HG03097 (cell line): ENCODE data around the gene MCFD2.

Source experiments
- ATAC-seq: cut with Tn5 transposase; IDR thresholded peaks from one replicate; pipeline ENCODE4 v1.9.1; 2021; ENCODE audit not compliant: unreplicated experiment, low FRiP score

The MCFD2 gene

DNA sequence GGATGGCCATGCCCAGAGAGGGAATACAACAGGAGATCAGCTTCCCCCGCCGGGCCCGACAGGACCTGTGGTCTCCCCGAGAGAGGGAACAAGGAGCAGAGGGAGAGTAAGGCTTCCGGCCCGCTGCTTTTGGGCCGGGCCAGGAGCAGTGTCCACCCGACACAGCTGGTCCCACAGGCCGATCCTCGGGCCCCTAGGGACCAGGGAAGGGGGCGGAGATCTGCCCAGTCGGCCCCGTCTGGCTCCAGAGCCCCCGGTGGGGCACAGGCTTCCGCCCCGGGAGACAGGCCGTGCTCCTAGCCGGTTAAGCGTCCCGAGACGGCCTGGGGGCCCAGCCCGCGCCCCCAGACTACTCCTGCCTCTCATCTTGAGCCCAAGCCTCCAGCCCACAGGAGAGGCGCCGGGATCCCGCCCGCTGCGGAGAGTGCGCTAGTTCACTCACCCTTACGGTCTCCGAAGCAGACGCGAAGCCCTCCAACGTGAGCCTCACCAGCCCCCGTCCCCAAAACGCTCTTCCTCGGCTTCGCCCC, at the start of gene MCFD2:
Gene MCFD2 (minus strand): TSS at position 526 of the 530 bp plus-strand sequence. CDS start 6,635 bp downstream, outside the sequence.
- ATAC-seq = peak; percentile 17

DNA sequence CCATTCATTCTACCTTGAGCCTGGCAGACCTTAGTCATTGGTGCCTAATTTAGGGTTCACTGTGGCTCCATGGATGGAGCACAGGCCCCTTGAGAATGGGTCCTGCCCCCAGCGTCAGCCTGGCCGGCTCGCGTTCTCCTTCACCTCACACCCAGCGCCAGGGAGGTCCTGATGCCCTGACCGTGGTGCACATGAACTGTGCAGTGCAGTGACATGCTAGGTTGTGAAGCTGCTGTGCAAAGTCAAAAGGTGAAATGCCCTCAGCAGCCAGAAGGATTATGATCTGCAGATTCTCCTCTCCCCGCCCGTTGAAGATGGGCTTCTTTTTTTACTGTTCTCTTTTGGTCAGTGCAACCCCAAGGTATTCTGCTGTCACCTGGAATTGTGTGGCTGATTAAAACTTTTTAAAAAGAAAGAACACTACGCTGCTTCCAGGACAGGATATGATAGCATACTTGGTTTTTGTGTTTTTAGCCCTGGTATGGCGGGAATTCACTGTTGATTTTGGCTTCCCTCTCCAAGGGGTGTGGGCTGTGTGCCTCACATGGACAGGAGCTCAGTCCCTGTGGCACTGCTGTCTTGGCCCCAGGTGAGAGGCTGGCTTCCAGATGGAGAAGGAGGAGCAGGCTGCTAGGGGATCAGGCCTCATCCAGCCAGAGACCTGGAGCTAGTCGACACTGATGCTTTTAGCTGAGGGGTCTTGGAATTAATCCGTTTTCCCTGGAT, 49.4 kb upstream of the MCFD2 start:
- ATAC-seq = no peak

DNA sequence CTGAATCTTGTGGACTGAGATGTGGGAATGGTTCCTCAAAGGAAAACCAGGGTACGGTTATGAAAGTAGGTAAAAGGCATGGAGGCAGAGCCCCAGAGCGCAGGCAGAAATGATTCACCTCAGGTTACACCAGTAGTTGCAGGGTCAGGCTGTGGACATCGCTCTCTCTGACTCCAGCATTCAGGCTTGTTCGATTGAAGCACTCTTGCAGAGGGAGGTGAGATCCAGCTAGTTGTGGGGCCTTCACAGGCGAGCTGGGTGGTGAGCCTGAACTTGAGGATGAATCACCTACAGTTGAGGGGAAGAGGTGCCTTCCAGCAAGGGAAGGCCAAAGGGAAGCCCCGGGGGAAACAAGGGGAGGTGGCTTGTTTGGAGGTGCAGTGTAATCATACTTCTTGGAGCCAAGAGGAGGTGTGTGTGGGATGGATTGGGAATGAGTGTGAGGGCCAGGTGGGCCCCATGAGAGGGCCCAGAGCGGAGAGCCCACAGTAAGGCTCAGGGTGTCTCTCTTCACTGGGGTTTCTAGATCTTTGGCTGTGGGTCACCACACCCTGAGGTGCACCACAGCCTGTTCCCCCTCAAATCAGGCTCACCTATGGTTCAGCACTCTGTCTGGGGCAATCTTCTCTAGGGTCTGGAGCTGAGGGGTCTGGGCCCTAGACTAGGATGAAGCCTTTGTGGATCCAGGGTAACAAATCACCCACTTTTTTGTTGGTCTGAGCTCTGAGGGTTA, 48.5 kb upstream of the MCFD2 start:
- no peak for ATAC-seq

DNA sequence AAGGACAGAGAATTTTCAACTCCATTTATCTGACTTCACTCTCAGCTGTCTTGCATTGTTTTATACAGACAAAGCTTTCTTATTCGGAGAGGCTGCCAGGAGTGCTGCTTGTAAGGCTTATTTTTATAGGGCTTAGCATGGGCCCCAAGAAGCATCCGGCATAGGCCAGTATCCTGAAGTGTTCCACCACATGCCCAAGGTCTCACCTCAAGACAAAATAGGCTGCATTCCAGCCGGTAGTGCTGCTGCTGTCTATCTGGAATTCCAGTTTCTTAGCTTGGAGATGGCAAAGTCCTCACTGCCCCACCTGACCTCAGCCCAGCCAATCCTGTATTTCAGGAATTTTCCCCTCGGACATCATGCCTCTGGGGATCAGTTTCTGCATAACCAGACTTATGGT, 47.6 kb upstream of the MCFD2 start:
- no peak for ATAC-seq

DNA sequence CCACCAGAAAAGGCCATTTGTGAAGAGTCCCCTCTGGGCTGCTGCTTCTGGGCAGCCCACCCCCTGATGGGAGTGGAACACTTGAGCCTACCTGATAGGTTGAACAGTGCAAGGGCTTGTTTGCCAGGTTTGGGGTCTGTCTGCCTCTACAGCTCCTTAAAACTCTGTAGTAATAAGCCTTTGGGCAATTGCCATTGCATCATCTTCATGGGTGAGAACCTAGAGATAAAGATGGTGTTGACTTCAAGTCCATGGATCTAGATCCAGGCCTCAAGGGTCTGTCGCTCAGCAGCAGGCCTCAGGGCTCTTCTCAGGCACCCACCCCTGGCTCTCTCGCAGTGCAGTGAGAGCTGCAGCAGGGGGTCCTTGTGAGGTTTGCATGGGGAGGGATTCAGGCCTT, 47.1 kb upstream of the MCFD2 start:
- no peak for ATAC-seq

DNA sequence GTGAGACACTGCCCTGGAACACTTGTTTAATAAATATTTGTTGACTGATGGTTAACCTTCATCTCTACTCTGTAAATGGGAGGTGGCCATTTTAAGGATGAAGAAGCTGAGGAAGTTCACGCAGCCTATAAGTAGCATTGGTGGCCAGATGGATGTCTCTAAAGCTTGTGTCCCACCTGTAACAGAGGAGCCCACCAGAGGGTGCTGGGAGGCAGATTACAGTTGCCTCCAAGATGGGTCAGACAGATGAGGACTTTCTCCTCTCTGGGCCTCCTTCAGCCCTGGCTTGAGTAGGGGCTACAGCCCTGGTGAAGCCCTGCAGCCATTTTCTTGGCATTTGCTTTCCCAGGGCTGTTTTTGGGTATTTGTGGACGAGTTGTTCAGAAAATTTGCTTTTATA, 45.0 kb upstream of the MCFD2 start:
- no peak for ATAC-seq

DNA sequence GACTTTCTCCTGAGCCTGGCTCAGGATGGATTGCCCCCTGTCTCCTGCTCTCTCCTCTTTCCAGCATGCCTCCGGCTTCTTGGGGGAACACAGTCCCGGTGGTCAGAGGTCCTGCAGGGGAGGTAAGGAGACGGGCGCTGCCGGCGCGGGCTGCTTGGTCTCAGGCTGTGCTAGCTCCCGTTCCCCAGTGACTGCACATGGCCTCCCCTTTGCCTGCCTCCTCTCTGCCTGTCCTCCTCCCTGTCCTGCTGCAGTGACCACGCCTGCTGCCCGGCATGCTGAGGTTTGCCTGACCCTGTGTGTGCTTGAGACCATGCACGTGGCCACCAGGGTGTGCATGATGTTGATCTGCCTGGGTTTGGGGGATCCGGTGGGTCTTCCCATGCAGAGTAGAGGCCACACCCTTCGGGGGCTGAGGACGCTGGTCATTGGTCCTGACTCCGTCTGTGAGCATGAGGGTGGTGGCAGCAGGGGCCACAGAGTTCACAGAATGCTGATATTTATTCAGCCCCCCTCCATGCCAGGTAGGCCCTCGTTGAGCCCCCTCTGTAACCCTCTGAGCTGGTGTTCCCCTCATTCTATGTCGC, 42.9 kb upstream of the MCFD2 start:
- no peak for ATAC-seq

DNA sequence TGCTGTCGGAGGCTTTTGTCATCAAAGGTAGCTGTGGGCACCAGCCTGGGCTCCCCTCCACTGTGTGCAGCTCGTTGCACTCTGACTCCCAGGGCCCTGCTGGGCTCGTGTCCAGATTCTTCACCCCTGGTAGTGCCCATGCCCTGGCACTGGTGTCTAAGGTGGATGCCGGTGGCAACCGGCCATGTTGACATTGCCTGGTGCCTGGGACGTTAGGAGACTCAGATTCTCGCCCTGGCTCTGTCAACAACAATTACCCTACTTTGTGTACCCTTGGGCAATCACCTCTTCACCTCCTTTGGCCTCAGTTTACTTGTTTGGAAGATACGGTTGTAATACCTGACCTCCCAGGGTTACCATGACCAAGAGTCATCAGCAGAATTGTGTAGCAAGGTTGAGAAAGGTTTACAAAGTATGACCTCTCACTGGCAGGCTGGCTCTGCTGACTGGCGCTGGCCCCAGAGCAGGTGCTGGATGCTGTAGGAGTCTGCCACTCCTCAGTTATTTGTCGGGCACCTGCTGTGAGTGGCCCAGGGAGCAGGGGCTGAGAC, 41.5 kb upstream of the MCFD2 start:
- ATAC-seq = no peak

DNA sequence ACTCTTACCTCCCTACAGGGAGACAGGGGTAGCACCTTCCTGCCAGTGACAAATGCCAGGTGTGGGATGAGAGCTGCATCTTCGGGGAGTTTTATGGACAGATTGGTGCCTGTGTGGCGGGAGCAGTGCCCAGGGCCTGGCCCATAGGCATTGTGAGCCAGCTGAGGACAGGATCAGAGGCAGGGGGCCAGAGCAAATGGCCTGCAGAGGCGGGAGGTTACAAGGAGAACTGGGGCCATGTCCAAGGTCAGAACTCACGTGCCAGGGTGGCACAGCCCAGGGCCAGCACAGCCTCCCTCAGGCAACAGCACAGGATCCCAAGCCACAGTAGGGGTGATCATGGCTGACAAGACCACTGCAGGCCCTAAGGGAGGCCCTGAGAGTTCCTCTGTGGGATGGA, 40.2 kb upstream of the MCFD2 start:
- no peak for ATAC-seq

DNA sequence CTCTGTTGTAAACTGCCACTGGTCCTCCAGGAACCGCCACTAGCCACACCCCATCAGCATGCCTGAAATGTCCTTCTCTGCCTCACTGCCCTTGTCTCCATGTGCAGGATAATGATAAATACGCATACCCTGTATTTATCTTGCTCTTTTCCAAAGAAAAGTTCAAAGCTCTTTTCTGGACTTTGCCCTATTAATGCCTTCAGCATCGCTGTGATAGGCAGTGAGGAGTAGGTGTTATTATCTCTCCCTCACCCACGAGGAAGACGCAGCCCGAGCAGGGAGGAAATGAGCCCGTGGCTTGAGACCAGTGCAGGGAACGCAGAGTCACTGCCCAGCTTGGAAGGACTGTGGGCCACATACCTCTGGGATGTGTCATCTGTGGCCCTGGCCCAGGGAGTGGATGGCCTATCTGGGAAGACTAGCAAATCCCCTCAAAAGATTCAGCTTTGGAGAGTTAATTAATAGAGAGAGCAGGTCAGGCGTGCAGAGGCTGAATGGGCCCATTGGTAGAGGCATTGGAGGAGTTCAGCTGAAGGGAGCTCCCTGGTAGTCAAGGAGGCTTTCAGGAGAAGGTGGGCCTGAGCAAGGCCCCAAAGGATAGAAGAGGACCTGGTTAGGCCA, 39.5 kb upstream of the MCFD2 start:
- no peak for ATAC-seq

DNA sequence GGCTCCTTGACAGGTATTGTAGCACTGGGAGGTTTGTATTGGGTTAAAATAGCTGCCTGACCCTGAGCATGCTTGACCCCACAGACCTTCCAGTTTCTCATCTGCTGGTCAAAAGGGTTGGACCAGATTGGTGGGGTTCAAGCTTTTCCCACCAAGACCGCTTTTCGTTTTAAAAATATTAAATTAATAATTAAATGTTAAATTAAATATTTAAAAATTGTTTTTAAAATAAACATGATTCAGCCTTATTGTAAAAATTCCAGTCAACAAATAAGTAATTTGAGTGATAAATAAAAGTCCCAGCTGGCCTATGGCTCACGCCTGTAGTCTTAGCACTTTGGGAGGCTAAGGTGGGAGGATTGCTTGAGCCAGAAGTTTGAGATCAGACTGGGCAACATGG, 36.6 kb upstream of the MCFD2 start:
- ATAC-seq = no peak

DNA sequence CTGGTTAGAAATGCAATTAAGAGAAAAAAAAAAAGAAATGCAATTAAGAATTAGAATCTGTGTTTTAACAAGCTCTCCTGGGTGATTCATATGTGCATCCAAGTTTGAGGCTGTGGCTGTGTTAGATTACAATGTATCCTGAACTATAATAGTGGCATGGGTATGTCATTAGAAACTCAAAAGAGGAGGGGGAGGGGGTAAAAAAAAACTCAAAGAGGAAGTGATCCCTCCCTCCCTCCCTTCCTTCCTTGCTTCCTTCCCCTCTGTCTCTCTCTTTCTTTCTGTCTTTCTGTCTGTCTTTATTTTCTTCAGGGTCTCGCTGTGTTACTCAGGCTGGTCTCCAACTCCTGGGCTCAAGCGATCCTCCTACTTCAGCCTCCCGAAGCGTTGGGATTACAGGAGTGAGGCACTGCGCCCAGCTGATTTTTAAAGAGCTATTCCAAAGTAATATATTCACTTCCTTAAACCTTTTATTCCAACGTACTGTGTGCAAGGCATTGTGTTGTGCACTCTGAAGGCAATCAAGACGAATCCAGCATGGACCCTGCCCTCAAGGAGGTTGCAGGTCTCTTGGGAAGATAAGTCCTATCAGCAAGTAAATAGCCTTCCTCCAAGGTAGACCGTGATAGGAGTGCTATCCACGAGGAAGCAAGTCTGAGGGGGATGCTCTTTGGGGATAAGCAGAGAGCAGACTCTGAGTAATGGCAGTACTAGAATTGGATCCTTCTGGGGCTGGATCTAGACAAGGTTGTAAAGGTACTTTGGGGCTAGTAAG, 35.9 kb upstream of the MCFD2 start:
- no peak for ATAC-seq

DNA sequence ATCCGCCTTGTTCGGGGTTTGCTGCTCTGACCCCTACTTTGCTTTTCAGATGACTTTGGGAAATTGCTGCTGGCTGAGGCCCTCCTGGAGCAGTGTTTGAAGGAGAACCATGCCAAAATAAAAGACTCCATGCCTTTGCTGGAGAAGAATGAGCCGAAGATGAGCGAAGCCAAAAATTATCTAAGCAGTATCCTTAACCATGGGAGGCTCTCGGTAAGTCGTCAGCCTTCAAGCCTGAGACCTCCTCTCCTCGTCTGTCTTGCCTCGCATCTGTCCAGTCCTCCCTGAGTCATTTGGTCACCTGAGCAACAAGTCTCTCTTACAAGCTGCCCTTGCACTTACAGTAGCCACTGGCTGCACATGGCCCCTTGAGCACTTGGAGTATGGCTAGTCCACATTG, 34.7 kb upstream of the MCFD2 start:
- no peak for ATAC-seq

DNA sequence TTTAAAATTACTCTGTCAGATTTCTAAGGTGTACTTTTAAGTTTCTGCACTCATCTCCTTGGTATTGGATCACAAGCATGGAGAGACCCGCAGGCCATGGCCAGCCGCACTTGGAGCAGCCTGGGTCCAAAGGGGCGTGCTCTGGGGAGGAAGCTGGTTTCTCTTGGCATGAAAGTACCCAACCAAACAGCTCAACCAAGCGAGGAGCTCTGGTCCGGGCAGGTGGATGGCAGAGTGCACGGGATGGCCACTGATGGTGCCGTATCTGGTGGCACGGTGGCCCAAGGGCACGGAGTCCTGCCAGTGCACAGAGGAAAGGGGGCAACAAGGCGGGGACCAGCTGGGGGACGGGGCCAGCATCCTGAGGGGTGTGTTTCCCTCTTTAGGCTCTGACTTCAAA, 32.2 kb upstream of the MCFD2 start:
- ATAC-seq = no peak

DNA sequence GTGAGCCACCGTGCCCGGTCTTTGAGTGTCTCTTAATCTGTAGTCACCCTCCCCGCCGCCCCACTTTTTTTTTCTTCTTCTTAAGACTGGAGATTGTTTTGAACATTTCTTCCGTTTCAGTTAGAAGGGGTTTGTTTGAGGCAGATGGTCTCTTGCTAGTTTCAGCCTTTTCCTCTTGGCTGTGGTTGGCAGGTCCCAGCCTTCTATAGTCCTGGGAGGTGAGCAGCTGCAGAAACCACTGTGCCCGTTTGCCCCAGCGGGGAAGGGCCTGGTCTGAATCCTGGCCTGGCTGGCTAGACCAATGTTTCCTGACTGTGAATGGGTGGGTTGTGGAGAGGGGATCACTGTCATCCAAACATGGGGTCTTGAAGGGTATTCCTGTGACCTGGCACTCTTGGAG, 30.1 kb upstream of the MCFD2 start:
- no peak for ATAC-seq

DNA sequence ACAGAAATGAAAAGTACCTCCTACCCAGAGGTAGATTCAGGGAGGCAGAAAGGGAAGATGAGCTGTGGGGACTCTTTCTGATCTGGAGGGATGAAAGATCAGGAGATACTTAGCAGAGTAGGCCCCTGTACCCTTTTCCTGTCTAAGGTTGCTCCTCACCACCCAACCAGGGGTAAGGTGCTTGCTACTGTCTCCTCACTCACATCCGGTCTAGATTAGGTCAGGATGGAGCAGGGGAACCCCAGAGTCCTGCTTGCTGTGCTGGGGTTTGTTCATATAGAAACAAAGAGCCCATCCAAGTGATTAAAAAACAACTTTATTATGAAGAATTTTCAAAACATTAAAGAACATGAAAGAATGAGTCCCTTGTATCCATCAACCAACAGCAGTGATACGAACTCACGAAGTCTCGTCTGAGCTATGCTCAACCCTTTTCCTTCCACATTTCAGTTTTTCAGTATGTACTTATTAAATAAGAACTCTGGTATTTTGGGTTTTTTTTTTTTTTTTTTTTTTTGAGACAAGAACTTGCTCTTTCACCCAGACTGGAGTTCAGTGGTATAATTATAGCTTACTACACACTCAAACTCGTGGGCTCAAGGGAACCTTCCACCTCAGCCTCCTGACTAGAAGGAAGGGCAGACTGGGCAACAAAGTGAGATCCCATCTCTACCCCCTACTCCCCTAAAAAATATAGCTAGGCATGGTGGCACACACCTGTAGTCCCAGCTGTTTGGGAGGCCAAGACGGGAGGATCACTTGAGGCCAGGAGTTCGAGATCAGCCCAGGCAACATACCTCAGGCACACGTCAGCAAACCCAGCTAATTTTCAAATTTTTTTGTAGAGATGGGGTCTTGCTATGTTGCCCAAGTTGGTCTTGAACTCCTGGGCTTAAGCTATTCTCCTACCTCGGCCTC, 28.5 kb upstream of the MCFD2 start:
- ATAC-seq = peak; percentile 37

DNA sequence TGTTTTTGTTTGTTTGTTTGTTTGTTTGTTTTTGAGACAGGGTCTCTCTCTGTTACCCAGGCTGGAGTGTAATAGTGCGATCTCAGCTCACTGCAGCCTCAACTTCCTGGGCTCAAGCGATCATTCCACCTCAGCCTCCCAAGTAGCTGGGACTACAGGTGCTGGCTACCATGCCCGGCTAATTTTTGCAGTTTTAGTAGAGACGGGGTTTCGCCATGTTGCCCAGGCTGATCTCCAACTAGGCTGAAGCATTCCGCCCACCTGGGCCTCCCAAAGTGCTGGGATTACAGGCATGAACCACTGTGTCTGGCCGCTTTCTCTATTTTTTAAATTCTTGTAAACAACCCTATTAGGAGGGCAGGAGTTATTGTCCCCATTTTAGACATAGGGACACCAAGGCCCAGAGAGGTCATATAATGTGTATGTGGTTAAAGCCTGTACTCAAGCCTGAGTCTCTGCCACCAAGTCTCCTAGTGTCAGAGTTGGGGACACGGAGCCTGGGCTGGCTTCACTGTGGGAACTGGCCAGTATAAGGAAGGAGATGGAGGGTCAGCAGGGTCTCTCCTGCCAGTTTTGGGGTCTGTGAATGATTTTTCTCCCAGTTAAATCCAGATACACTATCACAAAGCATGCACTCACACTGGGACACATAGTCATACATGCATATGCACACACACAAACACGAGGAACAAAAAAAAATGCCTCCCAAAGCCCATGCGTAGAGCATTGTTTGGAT, 27.5 kb upstream of the MCFD2 start:
- ATAC-seq = no peak

DNA sequence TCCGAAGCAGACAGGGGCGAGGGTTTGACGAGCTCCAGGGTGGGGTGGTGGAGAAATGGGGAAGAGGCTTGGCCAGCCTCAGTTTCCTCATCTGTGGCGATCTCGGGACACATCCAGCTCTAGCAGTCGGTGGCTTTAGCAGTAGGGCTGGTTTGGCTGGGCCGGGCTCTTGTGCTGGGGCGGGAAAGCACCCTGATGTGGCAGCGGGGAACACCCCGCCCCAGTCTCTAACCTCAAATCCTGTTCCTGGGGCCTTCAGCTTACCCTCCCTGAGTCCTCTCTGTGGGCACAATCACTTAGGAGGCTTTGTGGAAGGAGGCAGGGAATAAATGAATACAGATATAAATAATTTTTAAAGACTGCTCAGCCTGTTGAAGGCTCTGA, 26.5 kb upstream of the MCFD2 start:
- peak; percentile 27 for ATAC-seq
